ENCODE results near the gene SLC25A42. TPM values are rescaled to one million over a fixed set of nuclear protein-coding genes. Genes with fewer than 3 reads are reported as not detected.

Gene SLC25A42
- total and polyA plus RNA-seq, 2 donors from 2014 or later = 9.7 to 70.7 TPM

DNA sequence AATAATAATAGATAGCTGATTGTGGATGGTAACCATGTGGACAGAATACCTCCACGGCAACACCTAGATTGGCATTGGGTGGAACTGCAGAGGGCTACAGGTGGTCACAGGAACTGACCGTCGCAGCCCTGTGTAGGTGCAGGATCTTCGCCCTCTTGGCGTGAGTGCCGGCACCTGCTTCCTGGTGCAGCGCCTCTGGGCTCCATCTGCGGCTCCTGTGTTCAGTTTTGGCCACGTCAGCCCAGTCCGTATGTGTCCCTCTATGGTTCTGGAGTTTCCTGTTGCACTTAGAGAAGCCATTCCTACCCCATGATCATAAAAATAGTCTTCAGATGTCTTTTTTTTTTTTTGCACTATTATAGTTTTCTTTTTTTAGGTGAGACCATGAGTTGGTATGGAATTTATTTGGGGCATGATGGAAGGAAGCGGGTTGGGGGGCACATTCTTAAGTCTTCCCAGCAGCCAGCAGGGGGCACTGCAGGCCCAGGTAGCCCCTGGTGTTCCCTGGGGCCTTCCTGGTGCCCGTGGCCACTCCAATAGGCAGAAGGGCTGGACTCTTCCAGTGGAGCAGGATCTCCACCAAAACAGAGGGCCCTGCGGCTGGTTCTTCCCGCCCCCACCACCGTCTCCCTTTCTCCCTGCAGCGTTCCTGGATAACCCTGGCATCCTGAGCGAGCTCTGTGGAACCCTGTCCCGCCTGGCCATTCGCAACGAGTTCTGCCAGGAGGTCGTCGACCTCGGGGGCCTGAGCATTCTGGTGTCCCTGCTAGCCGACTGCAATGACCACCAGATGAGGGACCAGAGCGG is 10.1 kb upstream of the SLC25A42 start:
- intact Hi-C loops (cut with DNase I) = loop anchor here (10.0 kb wide), 1 partner anchor 81 kb away; the partner anchor contains the start of gene TMEM161A
- H3K9ac ChIP-seq (ENCODE audit: low read length in 3 of 3) = no peak overlapping the region

GRCh38 chr19:19054315-19054938 is 9.4 kb upstream of the SLC25A42 start:
- FAIRE-seq = no peak
- Histone ChIP-seq H3K9me3 (ENCODE audit: control insufficient read depth in 2 of 3, insufficient read depth in 1 of 3, low read length in 3 of 3) (no peaks in the 10 kb centered on the region), H3K9ac (ENCODE audit: low read length in 3 of 3) (no peak overlapping the region)

More for the DNA sequence above, 10.1 kb upstream of the SLC25A42 start:
- H3K36me3 ChIP-seq (ENCODE audit: control insufficient read depth in 2 of 3, insufficient read depth in 3 of 3, low read length in 3 of 3) = peaks cover 2 to 13% (median 9%) of the 10 kb centered on the region in 3 donors
- TF ChIP-seq CTCF (IDR thresholded peaks at IDR 0.05; ENCODE audit: borderline replicate concordance, extremely low read depth, insufficient read depth) = peak; percentile 82
- DNase-seq (peak in 4 of 5 donors; percentile 67 to 80 (median 75)), FAIRE-seq (no peak)
- no peaks in the 10 kb centered on the region for H3K27me3 ChIP-seq (ENCODE audit: control insufficient read depth, insufficient read depth, low read length)
- no peak overlapping the region for H3K4me3 ChIP-seq (ENCODE audit: low read length in 3 of 3)
- H3K9me3 ChIP-seq (ENCODE audit: control insufficient read depth in 2 of 3, insufficient read depth in 1 of 3, low read length in 3 of 3) = no peaks in the 10 kb centered on the region
- H3K4me1 ChIP-seq (ENCODE audit: control insufficient read depth in 2 of 3, insufficient read depth in 2 of 3, low read depth in 1 of 3, low read length in 3 of 3) = peaks cover 0 to 5% (median 0%) of the 10 kb centered on the region in 3 donors
- no peak overlapping the region for H3K27ac ChIP-seq (ENCODE audit: low read depth in 2 of 2, low read length in 2 of 2)

DNA sequence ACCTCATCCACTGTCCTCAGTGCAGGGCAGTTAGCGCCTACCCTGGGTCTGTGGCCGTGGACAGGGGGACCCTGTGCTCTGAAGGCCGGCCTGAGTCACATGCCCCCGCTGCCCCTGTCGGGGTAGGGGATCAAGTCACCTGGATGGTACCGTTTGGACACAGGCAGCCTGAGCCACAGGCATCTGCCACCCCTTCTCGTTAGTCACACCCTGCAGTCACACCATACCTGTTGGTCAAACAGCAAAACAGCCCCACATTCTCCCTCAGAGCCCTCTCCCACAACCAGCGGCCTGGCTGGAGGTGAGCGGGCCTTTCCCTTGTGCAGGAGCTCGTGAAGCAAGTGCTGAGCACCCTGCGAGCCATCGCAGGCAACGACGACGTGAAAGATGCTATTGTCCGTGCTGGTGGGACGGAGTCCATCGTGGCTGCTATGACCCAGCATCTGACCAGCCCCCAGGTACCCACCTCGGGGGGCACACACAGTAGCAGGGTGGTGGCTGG is 8.8 kb upstream of the SLC25A42 start:
- no peak for TF ChIP-seq CTCF (IDR thresholded peaks at IDR 0.05; ENCODE audit: borderline replicate concordance, extremely low read depth, insufficient read depth)
- DNase-seq (no peak), FAIRE-seq (no peak)
- no peaks in the 10 kb centered on the region for H3K9me3 ChIP-seq (ENCODE audit: control insufficient read depth in 2 of 3, insufficient read depth in 1 of 3, low read length in 3 of 3)
- H3K27ac ChIP-seq (ENCODE audit: low read depth in 2 of 2, low read length in 2 of 2) = no peak overlapping the region
- no peaks in the 10 kb centered on the region for H3K27me3 ChIP-seq (ENCODE audit: control insufficient read depth, insufficient read depth, low read length)
- no peak overlapping the region for H3K4me3 ChIP-seq (ENCODE audit: low read length in 3 of 3)
- H3K9ac ChIP-seq (ENCODE audit: low read length in 3 of 3) = no peak overlapping the region
- peaks cover 2 to 13% (median 7%) of the 10 kb centered on the region in 3 donors for H3K36me3 ChIP-seq (ENCODE audit: control insufficient read depth in 2 of 3, insufficient read depth in 3 of 3, low read length in 3 of 3)
- intact Hi-C loops (cut with DNase I) = loop anchor here (10.0 kb wide), 1 partner anchor 80 kb away; the partner anchor contains the start of gene TMEM161A
- peaks cover 0 to 5% (median 0%) of the 10 kb centered on the region in 3 donors for H3K4me1 ChIP-seq (ENCODE audit: control insufficient read depth in 2 of 3, insufficient read depth in 2 of 3, low read depth in 1 of 3, low read length in 3 of 3)

More at GRCh38 chr19:19054315-19054938, 9.4 kb upstream of the SLC25A42 start:
- Histone ChIP-seq H3K4me3 (ENCODE audit: low read length in 3 of 3) (no peak overlapping the region), H3K36me3 (ENCODE audit: control insufficient read depth in 2 of 3, insufficient read depth in 3 of 3, low read length in 3 of 3) (peaks cover 2 to 13% (median 8%) of the 10 kb centered on the region in 3 donors), H3K4me1 (ENCODE audit: control insufficient read depth in 2 of 3, insufficient read depth in 2 of 3, low read depth in 1 of 3, low read length in 3 of 3) (peaks cover 0 to 5% (median 0%) of the 10 kb centered on the region in 3 donors), H3K27me3 (ENCODE audit: control insufficient read depth, insufficient read depth, low read length) (no peaks in the 10 kb centered on the region), H3K27ac (ENCODE audit: low read depth in 2 of 2, low read length in 2 of 2) (no peak overlapping the region)
- DNase-seq = no peak
- intact Hi-C loops (cut with DNase I) = loop anchor here (10.0 kb wide), 1 partner anchor 80 kb away; the partner anchor contains the start of gene TMEM161A
- TF ChIP-seq CTCF (IDR thresholded peaks at IDR 0.05; ENCODE audit: borderline replicate concordance, extremely low read depth, insufficient read depth) = no peak
